ENCODE results near the gene CHMP2A. TPM values are rescaled to one million over a fixed set of nuclear protein-coding genes. Genes with fewer than 3 reads are reported as not detected.

CHMP2A gene
- total and polyA plus RNA-seq, 2 of the 4 experiments (the other 2 are of a cell fraction), result 105 to 183 TPM

DNA sequence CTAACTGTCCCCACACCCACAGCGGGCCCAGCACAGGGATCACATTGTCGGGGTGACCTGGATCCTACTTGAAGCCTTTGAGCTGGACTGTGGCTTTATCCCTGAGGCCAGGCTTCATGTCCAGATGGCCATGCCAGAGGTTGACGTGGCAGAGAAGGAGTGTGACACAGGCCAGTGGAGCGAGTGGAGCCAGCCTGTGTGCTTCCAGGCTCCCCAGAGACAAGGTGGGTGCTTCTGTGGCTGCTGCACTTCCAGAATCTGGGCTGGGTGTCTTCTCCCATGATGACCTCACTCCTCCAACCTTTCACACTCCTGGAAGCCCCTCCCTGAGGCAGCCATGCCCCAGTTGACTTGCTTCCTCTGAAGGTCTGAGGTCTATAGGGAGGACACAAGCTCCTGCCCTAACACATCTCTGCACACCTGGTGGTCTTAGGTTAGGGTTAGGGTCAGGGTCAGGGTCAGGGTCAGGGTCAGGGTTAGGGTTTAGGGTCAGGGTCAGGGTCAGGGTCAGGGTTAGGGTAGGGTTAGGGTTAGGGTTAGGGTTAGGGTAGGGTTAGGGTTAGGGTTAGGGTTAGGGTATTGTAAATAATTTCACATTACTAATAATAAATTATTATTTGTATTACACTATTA, 31.3 kb upstream of the CHMP2A start:
- H4K91ac ChIP-seq (ENCODE audit: insufficient read depth, low read depth, low read length), result peak overlapping the region; percentile 73
- peak overlapping the region; percentile 77 for H3K27ac ChIP-seq (ENCODE audit: insufficient read depth, low read length)
- H2AK9ac ChIP-seq (replicated peaks; ENCODE audit: low read depth, low read length, poor library complexity), result peak overlapping the region; percentile 65
- peak overlapping the region; percentile 95 for H2AK5ac ChIP-seq (ENCODE audit: low read depth, low read length)
- H3K23ac ChIP-seq (ENCODE audit: low read depth, low read length), result peak overlapping the region; percentile 67; the same call in 1 of the 2 replicates
- H2BK120ac ChIP-seq (ENCODE audit: low read depth, low read length), result peak overlapping the region; percentile 71
- WGBS, 2 experiments (ENCODE audit: extremely low coverage in 2 of 2, insufficient read length in 1 of 2), result no CpG with 5 or more reads among the region's 4 CpGs
- peak overlapping the region; percentile 43; the same call in 2 of the 3 replicates for H2BK15ac ChIP-seq (ENCODE audit: low read depth, low read length)
- no peaks in the 10 kb centered on the region for H3K9me3 ChIP-seq (ENCODE audit: control insufficient read depth, insufficient read depth, low read length)
- peak overlapping the region; percentile 47 for H3K14ac ChIP-seq (replicated peaks; ENCODE audit: low read depth, low read length)
- H2AFZ ChIP-seq (replicated peaks; ENCODE audit: low read length, poor library complexity), result no peak overlapping the region
- H3K4me1 ChIP-seq (ENCODE audit: control insufficient read depth, insufficient read depth, low read length), result peaks cover 19% of the 10 kb centered on the region
- peaks cover 16% of the 10 kb centered on the region for H4K20me1 ChIP-seq (ENCODE audit: insufficient read depth, low read length)
- H3K36me3 ChIP-seq (ENCODE audit: control insufficient read depth, insufficient read depth, low read length), result peaks cover 13% of the 10 kb centered on the region
- no peak for TF ChIP-seq RAD21 (IDR thresholded peaks at IDR 0.05; ENCODE audit: low read length)
- TF ChIP-seq CHD1 (IDR thresholded peaks at IDR 0.05; ENCODE audit: low read depth, low read length), result no peak
- TF ChIP-seq MXI1 (IDR thresholded peaks at IDR 0.05; ENCODE audit: borderline replicate concordance, low read depth, low read length), result no peak
- TF ChIP-seq CTCF (conservative IDR thresholded peaks at IDR 0.05; ENCODE audit: low read depth, low read length), result no peak
- TF ChIP-seq FOS (IDR thresholded peaks at IDR 0.05; ENCODE audit: low read depth, low read length), result no peak
- no peak for TF ChIP-seq MAFK (IDR thresholded peaks at IDR 0.05; ENCODE audit: low read depth, low read length)
- no peak for TF ChIP-seq BHLHE40 (IDR thresholded peaks at IDR 0.05; ENCODE audit: low read depth, low read length)
- TF ChIP-seq POLR2A (IDR thresholded peaks at IDR 0.05; ENCODE audit: low read depth, low read length), result no peak
- dilution Hi-C loops (cut with HindIII; ENCODE audit: low sequenced_read_pairs, unreplicated experiment), result no loop called here
- peak overlapping the region; percentile 19; the same call in 1 of the 2 replicates for H3K56ac ChIP-seq (ENCODE audit: extremely low read depth, insufficient read depth, low read length)
- no peak overlapping the region for H3K9ac ChIP-seq (ENCODE audit: low read depth, low read length)
- intact Hi-C loops (cut with micrococcal nuclease), result no loop called here
- no peaks in the 10 kb centered on the region for H3K27me3 ChIP-seq (ENCODE audit: control insufficient read depth, insufficient read depth, low read length)
- H3K18ac ChIP-seq (ENCODE audit: low read depth, low read length), result peak overlapping the region; percentile 28
- H4K8ac ChIP-seq (ENCODE audit: low read depth in 2 of 2, low read length in 2 of 2), result peak overlapping the region in 1 of 2 experiments; percentile 23; a peak in 1 of 4 replicates
- peak overlapping the region; percentile 88 for H2BK5ac ChIP-seq (ENCODE audit: low read depth, low read length, poor library complexity, severe bottlenecking)
- peaks cover 12 to 51% of the 10 kb centered on the region in 2 experiments for H3K79me1 ChIP-seq (ENCODE audit: low read depth in 1 of 2, low read length in 2 of 2)
- H3K4me3 ChIP-seq (ENCODE audit: insufficient read depth, low read depth, low read length), result no peak overlapping the region
- ATAC-seq (ENCODE audit: low read depth) (peak; percentile 60), DNase-seq (no peak)
- ChIA-PET POLR2A (ENCODE audit: unreplicated experiment) (no interaction called here), CTCF (no interaction called here)
- H3K4me2 ChIP-seq (ENCODE audit: low read depth, low read length), result peak overlapping the region; percentile 15; the same call in 1 of the 2 replicates
- peaks cover 26% of the 10 kb centered on the region for H3K9me1 ChIP-seq (ENCODE audit: insufficient read depth, low read length)
- peak overlapping the region; percentile 74 for H2BK20ac ChIP-seq (ENCODE audit: low read depth, low read length)
- peak overlapping the region; percentile 71 for H3K4ac ChIP-seq (ENCODE audit: low read depth, low read length)
- peak overlapping the region; percentile 9; the same call in 1 of the 2 replicates for H4K5ac ChIP-seq (ENCODE audit: low read depth, low read length)
- in situ Hi-C loops (cut with MboI; ENCODE audit: low sequenced_read_pairs), result no loop called here
- no TSS peak for BruUV-seq (replicated peaks)
